Stomach (tissue), 4 donors: ENCODE measurements around the gene RIMOC1.

ENCODE experiments used
- CTCF ChIP-seq, 7 experiments: fragments of 450-650 bp in 4 of 7; fragments of 200-600 bp in 3 of 7; sonication (generic) in 3 of 7; IDR thresholded peaks; one replicate each; pipeline ENCODE4 v1.5.1; 2016 to 2019; ENCODE audit warnings: antibody characterized with exemption in 7 of 7, control low read depth in 2 of 7, mild to moderate bottlenecking in 1 of 7
- EP300 ChIP-seq: sonication (generic); formaldehyde crosslinking; IDR thresholded peaks from one replicate; pipeline ENCODE4 v1.6.1; 2017; ENCODE audit warnings: antibody characterized with exemption
- POLR2A ChIP-seq, 4 donors: fragments of 450-650 bp; IDR thresholded peaks; one replicate each; pipeline ENCODE4 v1.6.1; 2016; ENCODE audit warnings: antibody characterized with exemption in 4 of 4, control low read depth in 2 of 4, mild to moderate bottlenecking in 1 of 4, moderate library complexity in 1 of 4
- POLR2AphosphoS5 ChIP-seq, 3 donors: sonication (generic); formaldehyde crosslinking; IDR thresholded peaks; one replicate each; pipeline ENCODE4 v1.6.1; 2016; ENCODE audit warnings: antibody characterized with exemption in 3 of 3

GRCh38 chr5:41891066-41891707, 13.0 kb upstream of the RIMOC1 start:
- TF ChIP-seq CTCF (IDR thresholded peaks at IDR 0.05) (no peak), POLR2A (IDR thresholded peaks at IDR 0.05) (no peak), POLR2AphosphoS5 (IDR thresholded peaks at IDR 0.05) (no peak), EP300 (no peak)
